ACC112 (cell line): ENCODE data around the gene KLHDC8B.

Experiments
- H2AFZ ChIP-seq: fragments of 200-600 bp; sonication (generic); one replicate; pipeline ENCODE4 v1.6.0; 2017; ENCODE audit warnings: antibody characterized with exemption, low read length; ENCODE audit not compliant: unreplicated experiment
- H3K27ac ChIP-seq: fragments of 200-600 bp; sonication (generic); 2 replicates; pipeline ENCODE4 v1.5.1; 2014; ENCODE audit warnings: low read depth, mild to moderate bottlenecking, antibody characterized with exemption, low read length, moderate library complexity
- H3K27me3 ChIP-seq: fragments of 200-600 bp; sonication (generic); 2 replicates; pipeline ENCODE4 v1.6.1; 2014; ENCODE audit warnings: mild to moderate bottlenecking, antibody characterized with exemption, low read length, moderate library complexity, mixed read lengths; ENCODE audit not compliant: insufficient read depth
- H3K36me3 ChIP-seq: fragments of 200-600 bp; sonication (generic); 2 replicates; pipeline ENCODE4 v1.6.1; 2016; ENCODE audit warnings: mild to moderate bottlenecking, antibody characterized with exemption, low read length, moderate library complexity, mixed read lengths; ENCODE audit not compliant: insufficient read depth
- H3K4me1 ChIP-seq: fragments of 200-600 bp; sonication (generic); one replicate; pipeline ENCODE4 v1.6.1; 2016; ENCODE audit warnings: low read length, mixed read lengths; ENCODE audit not compliant: insufficient read depth, unreplicated experiment, control insufficient read depth
- H3K4me3 ChIP-seq: fragments of 200-600 bp; sonication (generic); 2 replicates; pipeline ENCODE4 v1.5.1; 2014; ENCODE audit warnings: mild to moderate bottlenecking, low read depth, low read length
- H3K79me2 ChIP-seq: fragments of 200-600 bp; sonication (generic); one replicate; pipeline ENCODE4 v1.6.0; 2016; ENCODE audit warnings: low read length; ENCODE audit not compliant: control insufficient read depth, unreplicated experiment, insufficient read depth

KLHDC8B gene

GRCh38 chr3:49132437-49133225 is 38.8 kb upstream of the KLHDC8B start, which contains the start of gene LAMB2:
LAMB2 (minus strand) TSS chr3:49133050; CDS start chr3:49132867, 183 bp downstream.
- Histone ChIP-seq H2AFZ (peak within 1 kb of the TSS; percentile 92), H3K27me3 (no peaks in the 10 kb centered on the region)

DNA sequence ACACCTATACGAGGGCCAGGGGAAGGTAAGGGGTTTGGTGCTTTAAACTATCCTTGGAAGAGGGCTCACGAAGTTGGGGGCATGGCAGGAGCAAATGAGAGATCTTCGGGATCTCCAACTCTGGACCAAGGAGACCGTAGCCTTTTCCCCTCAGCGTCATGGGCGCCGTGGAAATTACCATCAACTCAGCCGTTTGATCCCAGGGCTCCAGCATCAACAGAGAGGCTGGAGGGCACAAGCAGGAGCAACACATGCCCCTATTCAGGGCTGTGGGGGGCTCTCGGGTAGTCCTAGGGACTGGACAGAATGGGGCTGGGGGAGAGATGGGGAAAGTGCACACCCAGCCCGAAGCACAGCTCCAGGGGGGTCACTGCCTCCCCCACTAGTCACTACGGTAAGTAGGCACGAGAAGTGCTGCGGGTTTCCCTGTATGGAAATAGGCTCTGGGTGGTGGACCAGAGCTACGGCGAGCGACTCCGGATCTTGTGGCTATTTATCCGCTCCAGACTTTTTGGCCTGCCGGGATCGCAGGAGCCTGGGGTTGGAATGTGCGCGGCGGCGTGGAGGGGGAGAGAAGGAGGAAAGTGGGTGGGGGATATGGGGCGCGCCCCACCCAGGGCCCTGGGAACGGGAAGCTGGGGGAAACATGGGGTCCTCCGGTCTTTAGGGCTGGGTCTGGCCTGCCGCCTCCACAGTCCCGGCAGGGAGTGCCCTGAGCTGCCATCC is 38.0 kb upstream of the KLHDC8B start:
- Histone ChIP-seq H3K27ac (peak overlapping the region; percentile 62), H3K27me3 (no peaks in the 10 kb centered on the region), H2AFZ (peak overlapping the region; percentile 92), H3K4me1 (peaks cover 13% of the 10 kb centered on the region), H3K36me3 (peaks cover 9% of the 10 kb centered on the region; the same call in 1 of the 2 replicates), H3K79me2 (peaks cover 25% of the 10 kb centered on the region), H3K4me3 (peak overlapping the region; percentile 90)

More at GRCh38 chr3:49132437-49133225, 38.8 kb upstream of the KLHDC8B start, which contains the start of gene LAMB2:
- peak within 1 kb of the TSS; percentile 90 for H3K4me3 ChIP-seq
- H3K79me2 ChIP-seq, result peaks cover 25% of the 10 kb centered on the region
- peak within 1 kb of the TSS; percentile 62 for H3K27ac ChIP-seq
- peaks cover 13% of the 10 kb centered on the region; the same call in 1 of the 2 replicates for H3K36me3 ChIP-seq
- H3K4me1 ChIP-seq, result peaks cover 13% of the 10 kb centered on the region

GRCh38 chr3:49134471-49135265 is 36.7 kb upstream of the KLHDC8B start:
- no peak overlapping the region; the same call in 1 of the 2 replicates for H3K4me3 ChIP-seq
- peaks cover 22% of the 10 kb centered on the region for H3K79me2 ChIP-seq
- H3K27ac ChIP-seq, result no peak overlapping the region
- no peaks in the 10 kb centered on the region for H3K27me3 ChIP-seq
- peaks cover 13% of the 10 kb centered on the region for H3K4me1 ChIP-seq
- peaks cover 1% of the 10 kb centered on the region; the same call in 1 of the 2 replicates for H3K36me3 ChIP-seq
- H2AFZ ChIP-seq, result no peak overlapping the region

GRCh38 chr3:49135499-49135898 is 35.9 kb upstream of the KLHDC8B start:
- Histone ChIP-seq H3K4me3 (no peak overlapping the region), H3K79me2 (peaks cover 21% of the 10 kb centered on the region), H3K4me1 (peaks cover 13% of the 10 kb centered on the region), H3K27ac (no peak overlapping the region), H3K27me3 (no peaks in the 10 kb centered on the region), H2AFZ (no peak overlapping the region), H3K36me3 (no peaks in the 10 kb centered on the region)

DNA sequence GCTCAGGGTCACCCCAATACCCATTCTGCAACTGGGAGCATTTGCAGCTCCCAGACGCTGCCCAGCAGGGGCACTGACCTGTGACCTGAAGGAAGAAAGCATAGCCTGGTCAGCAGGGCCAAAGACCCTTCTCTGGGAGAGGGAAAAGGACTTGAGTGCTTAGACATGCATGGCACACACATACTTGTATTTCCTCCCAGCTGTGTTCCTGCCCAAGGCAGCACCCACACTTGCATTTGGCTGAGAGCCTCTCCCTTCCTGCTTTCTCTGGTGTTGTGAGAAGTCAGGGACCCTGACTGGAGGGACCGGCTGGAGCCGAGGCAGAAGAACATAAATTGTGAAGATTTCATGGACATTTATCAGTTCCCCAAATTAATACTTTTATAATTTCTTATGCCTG is 31.3 kb upstream of the KLHDC8B start:
- H2AFZ ChIP-seq, result no peak overlapping the region
- H3K36me3 ChIP-seq, result no peaks in the 10 kb centered on the region
- H3K4me1 ChIP-seq, result no peaks in the 10 kb centered on the region
- H3K27me3 ChIP-seq, result no peaks in the 10 kb centered on the region
- no peaks in the 10 kb centered on the region for H3K79me2 ChIP-seq
- no peak overlapping the region for H3K4me3 ChIP-seq
- no peak overlapping the region for H3K27ac ChIP-seq

GRCh38 chr3:49148159-49148558 is 23.2 kb upstream of the KLHDC8B start:
- no peak overlapping the region for H3K27ac ChIP-seq
- H3K27me3 ChIP-seq, result no peaks in the 10 kb centered on the region
- no peak overlapping the region for H3K4me3 ChIP-seq
- H3K36me3 ChIP-seq, result no peaks in the 10 kb centered on the region
- no peak overlapping the region for H2AFZ ChIP-seq
- no peaks in the 10 kb centered on the region for H3K4me1 ChIP-seq
- H3K79me2 ChIP-seq, result no peaks in the 10 kb centered on the region

GRCh38 chr3:49151610-49152009 is 19.8 kb upstream of the KLHDC8B start:
- no peak overlapping the region for H3K4me3 ChIP-seq
- no peak overlapping the region for H2AFZ ChIP-seq
- H3K27me3 ChIP-seq, result no peaks in the 10 kb centered on the region
- H3K79me2 ChIP-seq, result no peaks in the 10 kb centered on the region
- H3K27ac ChIP-seq, result no peak overlapping the region
- H3K36me3 ChIP-seq, result no peaks in the 10 kb centered on the region
- no peaks in the 10 kb centered on the region for H3K4me1 ChIP-seq

DNA sequence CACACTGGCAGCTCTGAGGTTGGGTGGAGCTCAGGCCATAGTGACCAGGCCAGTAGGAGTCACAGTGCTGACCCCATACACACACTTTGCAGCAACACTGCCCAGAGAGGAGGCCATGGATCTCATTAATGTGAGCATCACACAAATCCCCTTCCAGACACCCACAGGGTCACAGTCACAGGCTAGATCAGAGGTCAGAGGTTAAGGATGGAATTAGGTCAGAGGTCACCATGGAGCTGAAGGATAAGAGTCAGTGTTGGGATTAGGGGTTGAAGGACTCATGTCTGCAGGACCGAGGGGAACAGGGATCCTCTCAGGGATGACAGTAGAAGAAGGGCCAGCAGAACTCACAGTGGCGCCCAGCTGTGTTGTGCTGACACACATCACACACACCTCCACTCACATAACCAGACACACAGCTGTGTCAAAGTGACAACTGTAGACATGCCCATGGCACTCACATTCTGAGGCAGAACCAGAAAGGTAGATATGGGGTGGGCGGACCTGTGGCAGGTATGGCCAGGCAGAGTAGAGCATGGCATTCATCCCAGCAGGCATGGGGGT is 18.0 kb upstream of the KLHDC8B start:
- no peak overlapping the region for H2AFZ ChIP-seq
- H3K27ac ChIP-seq, result no peak overlapping the region
- H3K27me3 ChIP-seq, result no peaks in the 10 kb centered on the region
- no peak overlapping the region for H3K4me3 ChIP-seq
- no peaks in the 10 kb centered on the region for H3K79me2 ChIP-seq
- no peaks in the 10 kb centered on the region for H3K4me1 ChIP-seq
- no peaks in the 10 kb centered on the region for H3K36me3 ChIP-seq

DNA sequence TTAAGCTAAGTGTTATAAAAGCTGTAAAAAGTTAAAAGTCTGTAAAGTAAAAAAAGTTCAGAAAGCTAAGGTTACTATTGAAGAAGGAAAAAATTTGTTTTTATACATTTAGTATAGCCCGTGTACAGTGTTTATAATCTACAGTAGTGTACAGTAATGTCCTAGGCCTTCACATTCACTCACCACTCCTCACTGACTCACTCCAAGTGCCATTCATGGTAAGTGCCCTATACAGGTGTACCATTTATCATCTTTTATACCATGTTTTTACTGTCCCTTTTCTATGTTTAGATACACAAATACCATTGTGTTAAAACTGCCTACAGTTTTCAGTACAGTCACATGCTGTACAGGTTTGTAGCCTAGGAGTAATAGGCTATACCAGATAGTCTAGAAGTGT is 14.1 kb upstream of the KLHDC8B start:
- H3K4me3 ChIP-seq, result no peak overlapping the region
- H3K27ac ChIP-seq, result no peak overlapping the region
- H3K79me2 ChIP-seq, result no peaks in the 10 kb centered on the region
- no peak overlapping the region for H2AFZ ChIP-seq
- no peaks in the 10 kb centered on the region for H3K27me3 ChIP-seq
- no peaks in the 10 kb centered on the region for H3K4me1 ChIP-seq
- 0 out of 2 replicates have a peak, but pooled peaks cover 3% of the 10 kb centered on the region for H3K36me3 ChIP-seq

DNA sequence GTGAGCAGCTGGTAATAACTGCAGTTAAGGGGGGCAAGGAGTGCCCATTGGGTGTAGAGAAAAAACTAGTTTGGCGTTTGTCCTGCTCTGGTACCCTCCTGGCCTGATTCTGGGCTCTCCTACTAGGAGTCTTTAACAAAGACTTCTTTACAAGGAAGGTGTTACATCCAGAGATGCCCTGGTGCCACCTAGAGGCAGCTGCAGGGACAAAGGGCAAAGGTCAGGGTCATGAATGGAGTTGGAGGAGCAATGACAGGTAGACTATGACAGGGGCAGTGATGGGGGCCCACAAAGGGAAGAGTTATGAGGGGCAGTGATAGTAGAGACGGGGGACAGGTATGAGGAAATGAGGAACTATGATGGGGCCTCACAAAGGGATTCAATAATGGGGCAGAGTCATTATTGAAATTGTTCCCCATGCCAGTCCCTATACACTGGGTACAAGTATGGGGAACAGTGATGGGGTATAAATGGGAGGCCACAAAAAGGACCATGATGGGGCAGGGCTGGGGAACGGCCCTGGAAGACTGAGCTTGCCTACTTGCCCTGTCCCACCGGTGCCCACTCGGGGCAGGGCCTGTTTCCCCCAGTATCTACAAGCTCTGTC is 13.2 kb upstream of the KLHDC8B start:
- H3K36me3 ChIP-seq, result peaks cover 4% of the 10 kb centered on the region; the same call in 1 of the 2 replicates
- H3K4me1 ChIP-seq, result no peaks in the 10 kb centered on the region
- H3K27ac ChIP-seq, result no peak overlapping the region
- no peaks in the 10 kb centered on the region for H3K27me3 ChIP-seq
- no peak overlapping the region for H2AFZ ChIP-seq
- H3K4me3 ChIP-seq, result no peak overlapping the region
- no peaks in the 10 kb centered on the region for H3K79me2 ChIP-seq
